H1 (cell line): ENCODE measurements around the gene ADIPOR2. TPM values are rescaled to one million over a fixed set of nuclear protein-coding genes. Genes with fewer than 3 reads are reported as not detected.
A peak's percentile ranks its signal among the peaks of the same experiment; 100 is the strongest.

Source experiments
- CTCF ChIA-PET: fragments of 300-600 bp; sonication (Branson Sonifier 250); formaldehyde crosslinking; loops from one replicate; lab custom pipeline; 2021; ENCODE audit not compliant: partially characterized antibody; lab: Charles Lee
- POLR2A ChIA-PET: fragments of 300-600 bp; sonication (Branson Sonifier 250); formaldehyde crosslinking; loops from one replicate; lab custom pipeline; 2021; ENCODE audit warnings: inconsistent platforms; ENCODE audit not compliant: partially characterized antibody; lab: Charles Lee
- DNase-seq, 2 experiments: peaks; one replicate each; pipeline versions ENCODE4 v3.0.0 to v3.0.0-alpha.2; 2010 to 2022; ENCODE audit warnings: low spot score in 2 of 2, low read depth in 1 of 2, mixed read lengths in 1 of 2
- FAIRE-seq: peaks from 2 replicates; lab custom pipeline; 2011; peaks lifted over from hg19 to GRCh38; lab: Jason Lieb, UNC
- H2AFZ ChIP-seq: 2 replicates; pipeline ENCODE4 v1.8.1; 2012; ENCODE audit warnings: low read length, inconsistent platforms
- H2AK5ac ChIP-seq: 2 replicates; pipeline ENCODE4 v1.6.1; 2013; ENCODE audit warnings: low read depth, low read length
- H2BK120ac ChIP-seq: replicated peaks from 2 replicates; pipeline ENCODE3; 2013; ENCODE audit warnings: low read depth, low read length, inconsistent platforms
- H2BK12ac ChIP-seq: 2 replicates; pipeline ENCODE4 v1.6.1; 2013; ENCODE audit warnings: low read depth, low read length
- H2BK15ac ChIP-seq: 2 replicates; pipeline ENCODE4 v1.6.1; 2013; ENCODE audit warnings: low read length
- H2BK20ac ChIP-seq: 2 replicates; pipeline ENCODE4 v1.6.1; 2013; ENCODE audit warnings: low read length
- H2BK5ac ChIP-seq: 2 replicates; pipeline ENCODE4 v1.6.1; 2013; ENCODE audit warnings: low read depth, low read length
- H3K14ac ChIP-seq: 2 replicates; pipeline ENCODE4 v1.6.1; 2013; ENCODE audit warnings: inconsistent platforms; ENCODE audit not compliant: insufficient read length
- H3K18ac ChIP-seq: 2 replicates; pipeline ENCODE4 v1.6.1; 2013; ENCODE audit warnings: low read length; ENCODE audit errors: extremely low read depth
- H3K23ac ChIP-seq: 2 replicates; pipeline ENCODE4 v1.6.1; 2013; ENCODE audit warnings: inconsistent platforms; ENCODE audit not compliant: insufficient read length
- H3K23me2 ChIP-seq: 2 replicates; pipeline ENCODE4 v1.6.1; 2013; ENCODE audit warnings: low read depth, low read length
- H3K27ac ChIP-seq: 2 replicates; pipeline ENCODE4 v1.6.1; 2011; ENCODE audit warnings: low read depth, low read length, inconsistent platforms
- H3K27me3 ChIP-seq, 4 experiments: replicated peaks in 1 of 4; 1 replicate in 1 of 4; 2 replicates in 3 of 4; pipeline versions ENCODE4 v1.6.1 to v1.8.1; 2011 to 2013; ENCODE audit warnings: low read length in 3 of 4, mild to moderate bottlenecking in 3 of 4, inconsistent platforms in 2 of 4, mixed read lengths in 2 of 4, moderate library complexity in 1 of 4; ENCODE audit not compliant: control insufficient read depth in 3 of 4, insufficient read depth in 3 of 4; ENCODE audit errors: extremely low read depth in 1 of 4
- H3K36me3 ChIP-seq, 4 experiments: 2 replicates each; pipeline versions ENCODE4 v1.6.1 to v1.8.1; 2011 to 2013; ENCODE audit warnings: mild to moderate bottlenecking in 4 of 4, low read length in 3 of 4, moderate library complexity in 2 of 4, control low read depth in 1 of 4, inconsistent platforms in 1 of 4; ENCODE audit not compliant: insufficient read depth in 4 of 4, control insufficient read depth in 2 of 4
- H3K4ac ChIP-seq: replicated peaks from 2 replicates; pipeline ENCODE3; 2013; ENCODE audit warnings: low read length, low read depth, mixed read lengths, inconsistent platforms; ENCODE audit not compliant: insufficient read length
- H3K4me1 ChIP-seq, 4 experiments: replicated peaks in 1 of 4; 1 replicate in 1 of 4; 2 replicates in 3 of 4; pipeline versions ENCODE4 v1.6.1 to v1.8.1; 2011 to 2013; ENCODE audit warnings: low read length in 3 of 4, inconsistent platforms in 2 of 4, mixed read lengths in 1 of 4; ENCODE audit not compliant: insufficient read depth in 4 of 4, control insufficient read depth in 3 of 4
- H3K4me2 ChIP-seq, 2 experiments: 2 replicates each; pipeline versions ENCODE4 v1.6.1 to v1.8.1; 2011 to 2013; ENCODE audit warnings: low read depth in 2 of 2, low read length in 2 of 2, control low read depth in 1 of 2, inconsistent platforms in 1 of 2, mild to moderate bottlenecking in 1 of 2; ENCODE audit not compliant: insufficient read depth in 1 of 2
- H3K4me3 ChIP-seq, 4 experiments: fragments of 200-600, 300-600 bp in 1 of 4; sonication (generic), shearing (Covaris generic), sonication (Bioruptor Twin) in 1 of 4; 2 replicates each; pipeline versions ENCODE4 v1.5.1 to v1.8.1; 2011 to 2016; ENCODE audit warnings: low read length in 4 of 4, low read depth in 3 of 4, control low read depth in 2 of 4, inconsistent platforms in 2 of 4, mild to moderate bottlenecking in 2 of 4, mixed read lengths in 1 of 4, moderate library complexity in 1 of 4; ENCODE audit not compliant: insufficient read depth in 2 of 4; ENCODE audit errors: extremely low read depth in 1 of 4
- H3K56ac ChIP-seq: replicated peaks from 2 replicates; pipeline ENCODE3; 2013; ENCODE audit warnings: low read depth, mild to moderate bottlenecking, mixed read lengths, low read length, inconsistent platforms; ENCODE audit not compliant: insufficient read length
- H3K79me1 ChIP-seq: 2 replicates; pipeline ENCODE4 v1.6.1; 2013; ENCODE audit warnings: low read depth, low read length, control low read depth
- H3K79me2 ChIP-seq, 2 experiments: 2 replicates each; pipeline versions ENCODE4 v1.6.1 to v1.8.1; 2012 to 2013; ENCODE audit warnings: low read length in 2 of 2, mild to moderate bottlenecking in 2 of 2, inconsistent platforms in 1 of 2; ENCODE audit not compliant: insufficient read depth in 2 of 2, control insufficient read depth in 1 of 2
- H3K9ac ChIP-seq, 4 experiments: replicated peaks in 1 of 4; 1 replicate in 1 of 4; 2 replicates in 3 of 4; pipeline versions ENCODE4 v1.6.1 to v1.8.1; 2011 to 2013; ENCODE audit warnings: low read depth in 3 of 4, low read length in 3 of 4, control low read depth in 2 of 4, mild to moderate bottlenecking in 2 of 4, moderate library complexity in 2 of 4, inconsistent platforms in 1 of 4; ENCODE audit errors: extremely low read depth in 1 of 4
- H3K9me3 ChIP-seq, 2 experiments: 2 replicates each; pipeline versions ENCODE4 v1.6.1 to v1.8.1; 2012 to 2013; ENCODE audit warnings: mild to moderate bottlenecking in 2 of 2, moderate library complexity in 2 of 2, control low read depth in 1 of 2, inconsistent platforms in 1 of 2, low read depth in 1 of 2, low read length in 1 of 2, mixed read lengths in 1 of 2; ENCODE audit not compliant: insufficient read depth in 2 of 2
- H4K20me1 ChIP-seq, 2 experiments: replicated peaks in 1 of 2; 2 replicates each; pipeline versions ENCODE3 to v1.8.1; 2011 to 2013; ENCODE audit warnings: inconsistent platforms in 2 of 2, low read length in 2 of 2, mild to moderate bottlenecking in 1 of 2; ENCODE audit not compliant: insufficient read depth in 2 of 2, control insufficient read depth in 1 of 2
- H4K5ac ChIP-seq: 2 replicates; pipeline ENCODE4 v1.6.1; 2013; ENCODE audit warnings: low read length, low read depth, mixed read lengths, inconsistent platforms; ENCODE audit not compliant: insufficient read length
- H4K8ac ChIP-seq: 2 replicates; pipeline ENCODE4 v1.8.0; 2013; ENCODE audit warnings: mild to moderate bottlenecking, moderate library complexity, low read length, inconsistent platforms; ENCODE audit not compliant: insufficient read depth; ENCODE audit errors: extremely low read depth
- H4K91ac ChIP-seq: replicated peaks from 2 replicates; pipeline ENCODE3; 2013; ENCODE audit warnings: low read length, mixed read lengths, inconsistent platforms; ENCODE audit not compliant: insufficient read length
- BACH1 ChIP-seq: IDR thresholded peaks from 2 replicates; pipeline ENCODE4 v1.6.1; 2012; ENCODE audit warnings: low read length, improper control_type of control experiment
- JUN ChIP-seq: IDR thresholded peaks from 2 replicates; pipeline ENCODE4 v1.6.1; 2011; ENCODE audit warnings: low read depth, mild to moderate bottlenecking, improper control_type of control experiment, low read length
- JUND ChIP-seq: IDR thresholded peaks from 2 replicates; pipeline ENCODE4 v1.6.1; 2011; ENCODE audit warnings: mild to moderate bottlenecking, improper control_type of control experiment, low read length
- POLR2AphosphoS5 ChIP-seq: IDR thresholded peaks from 2 replicates; pipeline ENCODE4 v1.6.1; 2011; ENCODE audit warnings: low read depth, low read length
- RFX5 ChIP-seq: IDR thresholded peaks from 2 replicates; pipeline ENCODE4 v1.6.1; 2011; ENCODE audit warnings: low read depth, low read length, improper control_type of control experiment, borderline replicate concordance
- RXRA ChIP-seq: IDR thresholded peaks from 2 replicates; pipeline ENCODE4 v1.6.1; 2011; ENCODE audit warnings: low read depth, mild to moderate bottlenecking, low read length, moderate library complexity; ENCODE audit not compliant: insufficient read depth
- SIN3A ChIP-seq, 2 experiments: IDR thresholded peaks in 1 of 2; conservative IDR thresholded peaks in 1 of 2; 2 replicates each; pipeline ENCODE4 v1.6.1; 2011 to 2012; ENCODE audit warnings: low read length in 2 of 2, improper control_type of control experiment in 1 of 2, low read depth in 1 of 2, mild to moderate bottlenecking in 1 of 2
- SP4 ChIP-seq: IDR thresholded peaks from 2 replicates; pipeline ENCODE4 v1.6.1; 2012; ENCODE audit warnings: low read length, inconsistent platforms
- TAF7 ChIP-seq: optimal IDR thresholded peaks from 2 replicates; pipeline ENCODE3; 2011; ENCODE audit warnings: low read depth, mild to moderate bottlenecking, inconsistent platforms, low read length, moderate library complexity, borderline replicate concordance
- WGBS, 2 experiments: shearing (Covaris generic) in 1 of 2; methylation state at CpG; one replicate each; pipeline versions ENCODE4 v1.1.6 to v1.1.7; 2013 to 2015; ENCODE audit warnings: low lambda C conversion rate in 2 of 2, mixed read lengths in 2 of 2, inconsistent platforms in 1 of 2, low coverage in 1 of 2, missing lambda C conversion rate in 1 of 2; ENCODE audit not compliant: insufficient replicate concordance in 2 of 2, insufficient coverage in 1 of 2, insufficient read length in 1 of 2; ENCODE audit errors: extremely low coverage in 1 of 2, missing lambda C conversion rate in 1 of 2; 5-methylcytosine and 5-hydroxymethylcytosine counted together
- polyA plus RNA-seq, 7 experiments: library from polyadenylated mRNA; depleted of rRNA in 3 of 7; stranded (reverse) in 5 of 7; unstranded in 2 of 7; fragments of >200 nt in 5 of 7; fragments of 200-250 nt in 2 of 7; gene quantifications; 1 replicate in 5 of 7; 2 replicates in 1 of 7; 4 replicates in 1 of 7; pipeline versions ENCODE4 v1.2.1 to v1.2.3, GENCODE V29; 2011 to 2013; ENCODE audit warnings: missing spikeins in 2 of 7, mixed read lengths in 2 of 7
- total RNA-seq: library from RNA; stranded (reverse); fragmentation: NEBNext Ultra II Directional; extraction: Animal tissue kit (Norgen Biotek cat#: 25700); gene quantifications from 2 replicates; pipeline ENCODE4 v1.2.1, GENCODE V29; 2021
- TF ChIP-seq, protein P1 (sequence below): IDR thresholded peaks from 2 replicates; pipeline ENCODE4 v1.6.1; 2011; ENCODE audit warnings: low read length, improper control_type of control experiment
- TF ChIP-seq, protein P2 (sequence below): IDR thresholded peaks from 2 replicates; pipeline ENCODE4 v1.6.1; 2011; ENCODE audit warnings: low read depth, mild to moderate bottlenecking, low read length; ENCODE audit not compliant: insufficient read depth

Gene ADIPOR2
- total and polyA plus RNA-seq, 2 of the 8 experiments (the other 6 are each of a cell fraction or from before 2014, with no cell fraction given) = 17.5 to 50.8 TPM

DNA sequence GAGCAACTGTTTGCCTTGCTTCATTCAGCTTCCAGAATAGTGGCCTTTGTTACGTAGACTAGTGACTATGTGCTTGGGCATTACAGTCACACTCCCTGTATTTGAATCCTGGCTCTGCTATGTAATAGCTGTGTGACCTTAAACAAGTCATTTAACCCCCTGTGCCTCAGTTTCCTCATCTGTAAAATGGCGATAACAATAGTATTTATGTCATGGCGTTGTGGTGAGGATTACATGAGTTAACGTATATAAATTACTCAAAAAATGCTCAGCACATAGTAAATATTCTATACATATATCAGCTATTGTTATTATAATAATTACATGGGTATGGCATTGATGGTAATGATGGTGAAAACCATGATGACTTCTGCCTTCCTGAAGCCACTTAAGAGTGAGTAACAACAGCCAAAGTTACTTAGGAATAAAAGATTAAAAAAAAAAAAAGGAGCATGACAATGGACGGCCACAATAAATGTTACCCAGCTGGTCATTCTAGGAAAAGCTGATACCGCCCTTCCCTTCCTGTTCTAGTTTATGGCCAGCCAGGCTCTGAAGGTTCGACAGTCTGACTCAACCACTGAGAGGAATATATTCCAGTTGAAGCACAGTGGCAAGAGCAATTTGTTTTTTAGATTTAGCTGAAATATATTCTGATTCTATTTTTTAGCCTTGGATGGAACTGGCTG, 9.9 kb upstream of the ADIPOR2 start:
- CTCF ChIA-PET = interaction anchor here (0.7 to 1.7 kb wide), 5 partner anchors 28 to 237 kb away, joined by 3 to 6 read pairs (median 3); no protein-coding TSS in a partner anchor
- H3K9me3 ChIP-seq = no peaks in the 10 kb centered on the region
- TF ChIP-seq RFX5 (no peak), SIN3A (conservative IDR thresholded peaks at IDR 0.05 in 1 of 2, IDR thresholded peaks at IDR 0.05 in 1 of 2; ENCODE audit: low read depth in 1 of 2, low read length in 2 of 2) (no peak), RXRA (no peak), TAF7 (no peak), POLR2AphosphoS5 (no peak), BACH1 (no peak), JUND (no peak), JUN (no peak), SP4 (no peak)
- TF ChIP-seq, protein P1, sequence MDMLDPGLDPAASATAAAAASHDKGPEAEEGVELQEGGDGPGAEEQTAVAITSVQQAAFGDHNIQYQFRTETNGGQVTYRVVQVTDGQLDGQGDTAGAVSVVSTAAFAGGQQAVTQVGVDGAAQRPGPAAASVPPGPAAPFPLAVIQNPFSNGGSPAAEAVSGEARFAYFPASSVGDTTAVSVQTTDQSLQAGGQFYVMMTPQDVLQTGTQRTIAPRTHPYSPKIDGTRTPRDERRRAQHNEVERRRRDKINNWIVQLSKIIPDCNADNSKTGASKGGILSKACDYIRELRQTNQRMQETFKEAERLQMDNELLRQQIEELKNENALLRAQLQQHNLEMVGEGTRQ = no peak
- TF ChIP-seq, protein P2, sequence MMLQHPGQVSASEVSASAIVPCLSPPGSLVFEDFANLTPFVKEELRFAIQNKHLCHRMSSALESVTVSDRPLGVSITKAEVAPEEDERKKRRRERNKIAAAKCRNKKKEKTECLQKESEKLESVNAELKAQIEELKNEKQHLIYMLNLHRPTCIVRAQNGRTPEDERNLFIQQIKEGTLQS = no peak

More for the DNA sequence above, 9.9 kb upstream of the ADIPOR2 start:
- Histone ChIP-seq H3K14ac (no peak overlapping the region), H3K36me3 (no peaks in the 10 kb centered on the region), H2BK20ac (no peak overlapping the region), H2BK15ac (no peak overlapping the region), H3K4me3 (no peak overlapping the region), H3K27me3 (no peaks in the 10 kb centered on the region), H3K56ac (no peak overlapping the region), H2BK120ac (no peak overlapping the region), H3K23ac (no peak overlapping the region), H4K91ac (no peak overlapping the region), H4K8ac (no peak overlapping the region), H3K23me2 (no peaks in the 10 kb centered on the region), H2BK5ac (no peak overlapping the region), H3K18ac (no peak overlapping the region), H3K79me2 (no peaks in the 10 kb centered on the region), H4K5ac (no peak overlapping the region), H2AFZ (no peak overlapping the region), H3K4me2 (no peak overlapping the region), H2BK12ac (no peak overlapping the region), H3K27ac (no peak overlapping the region), H4K20me1 (no peaks in the 10 kb centered on the region), H3K9ac (no peak overlapping the region), H3K4me1 (no peaks in the 10 kb centered on the region; a peak in 1 of 7 replicates), H2AK5ac (no peak overlapping the region), H3K79me1 (no peaks in the 10 kb centered on the region), H3K4ac (no peak overlapping the region)
- no peak for FAIRE-seq
- POLR2A ChIA-PET = interaction anchor here (0.7 to 1.8 kb wide), 3 partner anchors 10 to 47 kb away, joined by 3 to 10 read pairs (median 8); partner anchors contain the start of gene ADIPOR2
- WGBS, 2 experiments = 87% methylated on average over 7 of the region's 7 CpGs; no CpG with 5 or more reads in 1 of the 2 experiments
- peak in 1 of 2 experiments; percentile 8 for DNase-seq
